BLaER1 treated with 17β-estradiol and CSF1 and Interleukin-3, amounts not matched to agents 10 nM and 100 nM (cell line): ENCODE data around the gene ZNF584.
"Not testable (repeated sequence)": the region's sequence is repeated elsewhere in the genome, so short reads cannot be mapped to it uniquely, and the experiment has no call there.

Experiments used
- H3K27ac ChIP-seq, 11 experiments: shearing (Covaris generic); formaldehyde crosslinking; 2 replicates each; pipeline ENCODE4 v1.8.1; 2022
- H3K27me3 ChIP-seq, 11 experiments: shearing (Covaris generic); formaldehyde crosslinking; 2 replicates each; pipeline ENCODE4 v1.8.1; 2022
- H3K36me3 ChIP-seq, 11 experiments: shearing (Covaris generic); formaldehyde crosslinking; 2 replicates each; pipeline ENCODE4 v1.8.1; 2022
- H3K4me1 ChIP-seq, 10 experiments: shearing (Covaris generic); formaldehyde crosslinking; 2 replicates each; pipeline ENCODE4 v1.8.1; 2022
- H3K4me2 ChIP-seq, 11 experiments: shearing (Covaris generic); formaldehyde crosslinking; 2 replicates each; pipeline ENCODE4 v1.8.1; 2022
- H3K4me3 ChIP-seq, 10 experiments: shearing (Covaris generic); formaldehyde crosslinking; 2 replicates each; pipeline ENCODE4 v1.8.1; 2022
- H3K9ac ChIP-seq, 11 experiments: shearing (Covaris generic); formaldehyde crosslinking; 2 replicates each; pipeline ENCODE4 v1.8.1; 2022
- H3K9me3 ChIP-seq, 11 experiments: shearing (Covaris generic); formaldehyde crosslinking; replicated peaks in 1 of 11; 2 replicates each; pipeline ENCODE4 v1.8.1; 2022
- H4K20me1 ChIP-seq, 11 experiments: shearing (Covaris generic); formaldehyde crosslinking; 2 replicates each; pipeline ENCODE4 v1.8.1; 2022
- Cebpa-rat ChIP-seq, 11 experiments: shearing (Covaris generic); IDR thresholded peaks; 2 replicates each; pipeline ENCODE4 v1.8.1; 2022

The ZNF584 gene

GRCh38 chr19:58439576-58440554 lies 31.4 kb downstream of the ZNF584 start, which contains the start of gene ZNF132:
ZNF132 (minus strand) TSS chr19:58440153; CDS start chr19:58439821, 332 bp downstream.
- TF ChIP-seq Cebpa-rat (IDR thresholded peaks at IDR 0.05): no peak
- H3K36me3 ChIP-seq: peaks cover 0 to 4% (median 3%) of the 10 kb centered on the region in 11 experiments; a peak in 14 of 22 replicates
- H3K4me3 ChIP-seq: no peak within 1 kb of the TSS
- no peak within 1 kb of the TSS for H3K4me2 ChIP-seq
- no peaks in the 10 kb centered on the region for H4K20me1 ChIP-seq
- H3K27ac ChIP-seq: no peak within 1 kb of the TSS
- H3K4me1 ChIP-seq: 0 out of 20 replicates have a peak, but pooled peaks cover 0 to 5% (median 0%) of the 10 kb centered on the region in 10 experiments
- peaks cover 57 to 77% (median 64%) of the 10 kb centered on the region in 11 experiments for H3K9me3 ChIP-seq
- no peak within 1 kb of the TSS for H3K9ac ChIP-seq
- no peaks in the 10 kb centered on the region for H3K27me3 ChIP-seq

- H3K4me2 ChIP-seq: no peak overlapping the region
- H3K27ac ChIP-seq: no peak overlapping the region
- 0 out of 20 replicates have a peak, but pooled peaks cover 0 to 5% (median 0%) of the 10 kb centered on the region in 10 experiments for H3K4me1 ChIP-seq
- H3K4me3 ChIP-seq: no peak overlapping the region
- no peaks in the 10 kb centered on the region; a peak in 1 of 22 replicates for H3K36me3 ChIP-seq
- no peak overlapping the region for H3K9ac ChIP-seq
- TF ChIP-seq Cebpa-rat (IDR thresholded peaks at IDR 0.05): no peak
- H3K9me3 ChIP-seq: peaks cover 50 to 70% (median 57%) of the 10 kb centered on the region in 11 experiments
- no peaks in the 10 kb centered on the region for H3K27me3 ChIP-seq
- no peaks in the 10 kb centered on the region for H4K20me1 ChIP-seq
These were observed 32.1 kb downstream of the ZNF584 start for GRCh38 chr19:58440556-58440955.

GRCh38 chr19:58442986-58443385 lies 34.5 kb downstream of the ZNF584 start:
- H3K4me3 ChIP-seq, H3K27me3 ChIP-seq, H3K27ac ChIP-seq, H3K4me2 ChIP-seq, H4K20me1 ChIP-seq, H3K9ac ChIP-seq, H3K36me3 ChIP-seq, H3K4me1 ChIP-seq: not testable (repeated sequence)
- H3K9me3 ChIP-seq: peaks cover 61 to 80% (median 68%) of the 10 kb centered on the region in 11 experiments

GRCh38 chr19:58448860-58449259 lies 40.4 kb downstream of the ZNF584 start:
- not testable (repeated sequence) for H3K36me3 ChIP-seq, H3K9ac ChIP-seq, H3K4me2 ChIP-seq, H4K20me1 ChIP-seq, H3K27ac ChIP-seq
- Histone ChIP-seq H3K27me3 (peaks cover 0 to 25% (median 20%) of the 10 kb centered on the region in 11 experiments; a peak in 15 of 22 replicates), H3K4me1 (peaks cover 0 to 16% (median 9%) of the 10 kb centered on the region in 10 experiments; a peak in 14 of 20 replicates), H3K9me3 (peaks cover 38 to 53% (median 43%) of the 10 kb centered on the region in 11 experiments), H3K4me3 (peak overlapping the region in 9 of 10 experiments; percentile 0 to 36 (median 16); a peak in 9 of 20 replicates)

GRCh38 chr19:58449980-58450379 lies 41.5 kb downstream of the ZNF584 start:
- Histone ChIP-seq H3K4me1 (peaks cover 0 to 16% (median 9%) of the 10 kb centered on the region in 10 experiments; a peak in 14 of 20 replicates), H3K27me3 (peaks cover 0 to 25% (median 20%) of the 10 kb centered on the region in 11 experiments; a peak in 15 of 22 replicates), H3K4me3 (peak overlapping the region in 5 of 10 experiments; percentile 10 to 38 (median 23); a peak in 2 of 20 replicates), H3K36me3 (peaks cover 6 to 19% (median 14%) of the 10 kb centered on the region in 11 experiments; a peak in 16 of 22 replicates), H3K9me3 (peaks cover 36 to 51% (median 42%) of the 10 kb centered on the region in 11 experiments)
- H4K20me1 ChIP-seq, H3K27ac ChIP-seq, H3K4me2 ChIP-seq, H3K9ac ChIP-seq: not testable (repeated sequence)

GRCh38 chr19:58450856-58451357 lies 42.5 kb downstream of the ZNF584 start:
- Histone ChIP-seq H3K4me3 (peak overlapping the region; percentile 63 to 92 (median 86)), H3K4me2 (peak overlapping the region; percentile 82 to 97 (median 89)), H3K36me3 (peaks cover 6 to 25% (median 17%) of the 10 kb centered on the region in 11 experiments; a peak in 16 of 22 replicates), H4K20me1 (peaks cover 0 to 10% (median 0%) of the 10 kb centered on the region in 11 experiments; a peak in 1 of 22 replicates), H3K9me3 (peaks cover 36 to 49% (median 42%) of the 10 kb centered on the region in 11 experiments), H3K27ac (peak overlapping the region in 1 of 11 experiments; percentile 61; a peak in 1 of 22 replicates), H3K27me3 (peaks cover 0 to 25% (median 20%) of the 10 kb centered on the region in 11 experiments; a peak in 15 of 22 replicates), H3K9ac (peak overlapping the region in 5 of 11 experiments; percentile 77 to 88 (median 81); a peak in 6 of 22 replicates), H3K4me1 (peaks cover 0 to 16% (median 9%) of the 10 kb centered on the region in 10 experiments; a peak in 14 of 20 replicates)
- no peak for TF ChIP-seq Cebpa-rat (IDR thresholded peaks at IDR 0.05)

GRCh38 chr19:58451358-58452101 lies 43.1 kb downstream of the ZNF584 start, which contains the start of gene ZNF324B:
ZNF324B (plus strand) TSS chr19:58451622; CDS start chr19:58453702, 2,080 bp downstream.
- Histone ChIP-seq H3K4me2 (peak within 1 kb of the TSS; percentile 82 to 97 (median 92)), H3K9me3 (peaks cover 36 to 44% (median 42%) of the 10 kb centered on the region in 11 experiments), H4K20me1 (peaks cover 0 to 10% (median 0%) of the 10 kb centered on the region in 11 experiments; a peak in 1 of 22 replicates), H3K4me3 (peak within 1 kb of the TSS; percentile 63 to 92 (median 86)), H3K4me1 (peaks cover 0 to 16% (median 9%) of the 10 kb centered on the region in 10 experiments; a peak in 14 of 20 replicates), H3K36me3 (peaks cover 10 to 31% (median 23%) of the 10 kb centered on the region in 11 experiments; a peak in 20 of 22 replicates), H3K27ac (peak within 1 kb of the TSS in 10 of 11 experiments; percentile 41 to 75 (median 66); a peak in 19 of 22 replicates), H3K9ac (peak within 1 kb of the TSS; percentile 72 to 88 (median 79)), H3K27me3 (peaks cover 0 to 25% (median 20%) of the 10 kb centered on the region in 11 experiments; a peak in 15 of 22 replicates)
- no peak for TF ChIP-seq Cebpa-rat (IDR thresholded peaks at IDR 0.05)

GRCh38 chr19:58453743-58454142 lies 45.3 kb downstream of the ZNF584 start:
- peaks cover 0 to 25% (median 20%) of the 10 kb centered on the region in 11 experiments; a peak in 15 of 22 replicates for H3K27me3 ChIP-seq
- no peak overlapping the region for H3K4me2 ChIP-seq
- TF ChIP-seq Cebpa-rat (IDR thresholded peaks at IDR 0.05): no peak
- peaks cover 16 to 22% (median 21%) of the 10 kb centered on the region in 11 experiments for H3K9me3 ChIP-seq
- H3K27ac ChIP-seq: no peak overlapping the region
- peaks cover 0 to 10% (median 0%) of the 10 kb centered on the region in 11 experiments; a peak in 1 of 22 replicates for H4K20me1 ChIP-seq
- peaks cover 0 to 16% (median 9%) of the 10 kb centered on the region in 10 experiments; a peak in 14 of 20 replicates for H3K4me1 ChIP-seq
- H3K9ac ChIP-seq: no peak overlapping the region
- H3K36me3 ChIP-seq: peaks cover 20 to 51% (median 35%) of the 10 kb centered on the region in 11 experiments
- H3K4me3 ChIP-seq: no peak overlapping the region
